ENCODE results near the gene DNAJB2.
"Not testable (repeated sequence)": the region's sequence is repeated elsewhere in the genome, so short reads cannot be mapped to it uniquely, and the experiment has no call there.

DNAJB2 gene

GRCh38 chr2:219258942-219259341 is 20.2 kb upstream of the DNAJB2 start:
- not testable (repeated sequence) for DNase-seq

- no peak for DNase-seq
Observed at GRCh38 chr2:219261024-219261855, 17.9 kb upstream of the DNAJB2 start.

- DNase-seq = no peak
Observed at GRCh38 chr2:219266232-219266631, 12.9 kb upstream of the DNAJB2 start.

GRCh38 chr2:219266886-219267285 is 12.3 kb upstream of the DNAJB2 start:
- no peak for DNase-seq

GRCh38 chr2:219268294-219268693 is 10.9 kb upstream of the DNAJB2 start:
- DNase-seq = no peak

- DNase-seq = no peak
Observed at GRCh38 chr2:219269362-219270054, 9.7 kb upstream of the DNAJB2 start.

- no peak for DNase-seq
Observed at GRCh38 chr2:219270055-219270372, 9.2 kb upstream of the DNAJB2 start.

- no peak for DNase-seq
Observed at GRCh38 chr2:219271021-219271420, 8.1 kb upstream of the DNAJB2 start.

GRCh38 chr2:219272356-219272755 is 6.8 kb upstream of the DNAJB2 start:
- DNase-seq = no peak

- DNase-seq = peak; percentile 17
Observed at GRCh38 chr2:219272995-219273394, 6.2 kb upstream of the DNAJB2 start.

- DNase-seq = peak; percentile 28
Observed at GRCh38 chr2:219273937-219274336, 5.2 kb upstream of the DNAJB2 start.

- peak; percentile 94 for DNase-seq
Observed at GRCh38 chr2:219274361-219274921, 4.7 kb upstream of the DNAJB2 start.

- peak; percentile 86 for DNase-seq
Observed at GRCh38 chr2:219277703-219278654, 1.2 kb upstream of the DNAJB2 start.

GRCh38 chr2:219278655-219279150 is 463 bp upstream of the DNAJB2 start:
- DNase-seq = no peak

- no peak for DNase-seq
Observed at GRCh38 chr2:219279916-219280516, 850 bp downstream of the DNAJB2 start.

GRCh38 chr2:219280651-219281050 is 1.5 kb downstream of the DNAJB2 start:
- no peak for DNase-seq

- no peak for DNase-seq
Observed at GRCh38 chr2:219281588-219281987, 2.4 kb downstream of the DNAJB2 start.

GRCh38 chr2:219282375-219282774 is 3.2 kb downstream of the DNAJB2 start:
- DNase-seq = no peak

GRCh38 chr2:219282943-219283581 is 3.9 kb downstream of the DNAJB2 start:
- no peak for DNase-seq

GRCh38 chr2:219284501-219285372 is 5.6 kb downstream of the DNAJB2 start:
- no peak for DNase-seq

GRCh38 chr2:219285373-219285735 is 6.2 kb downstream of the DNAJB2 start:
- no peak for DNase-seq

Measured in fibroblast of skin of back (primary cell).